ENCODE measurements around the gene UNC5B. TPM values are rescaled to one million over a fixed set of nuclear protein-coding genes. Genes with fewer than 3 reads are reported as not detected.

Gene UNC5B
- total and polyA plus RNA-seq, 2 experiments from 2014 or later = 2.7 to 6.5 TPM

DNA sequence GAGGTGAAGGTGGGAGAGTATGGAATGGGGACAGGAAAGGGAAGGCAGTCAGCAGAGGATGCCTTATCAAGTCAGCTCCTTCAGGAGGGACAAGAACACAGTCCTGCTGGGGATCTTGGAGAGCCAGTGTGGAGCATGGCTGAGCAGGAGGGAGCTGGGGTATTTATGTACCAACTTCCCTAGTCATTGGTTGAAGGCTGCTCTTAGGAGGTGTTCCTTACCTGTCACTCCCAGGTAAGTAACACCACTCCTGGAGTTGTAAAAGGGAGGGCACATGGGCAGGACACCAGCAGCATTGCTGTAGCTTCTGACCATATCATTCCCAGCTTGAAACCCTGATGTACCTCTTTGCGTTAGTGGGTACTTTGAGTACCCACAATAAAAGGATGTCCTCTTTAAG, 136.5 kb downstream of the UNC5B start:
- H3K4me2 ChIP-seq (ENCODE audit: unreplicated experiment) = no peak overlapping the region
- H3K36me3 ChIP-seq (ENCODE audit: low read depth) = no peaks in the 10 kb centered on the region
- no peaks in the 10 kb centered on the region for H3K4me1 ChIP-seq (ENCODE audit: insufficient read depth)
- in situ Hi-C loops (cut with MboI) = no loop called here
- H3K9ac ChIP-seq = no peak overlapping the region
- no peaks in the 10 kb centered on the region for H3K27me3 ChIP-seq (replicated peaks; ENCODE audit: insufficient read depth)
- no peaks in the 10 kb centered on the region for H3F3A ChIP-seq (ENCODE audit: insufficient read depth)
- no peak overlapping the region for H2AFZ ChIP-seq
- no peak overlapping the region for H3K27ac ChIP-seq
- H3K9me2 ChIP-seq (ENCODE audit: insufficient read depth) = no peaks in the 10 kb centered on the region
- no peak overlapping the region for H3K4me3 ChIP-seq
- H3K79me2 ChIP-seq (ENCODE audit: insufficient read depth) = no peaks in the 10 kb centered on the region
- H4K20me1 ChIP-seq (ENCODE audit: insufficient read depth) = no peaks in the 10 kb centered on the region
- DNase-seq = no peak
- H3K9me3 ChIP-seq (ENCODE audit: low read depth) = no peaks in the 10 kb centered on the region
- 100% methylated on average over 1 of the region's 1 CpG for WGBS, 2 experiments (ENCODE audit: low coverage in 1 of 2, low lambda C conversion rate in 2 of 2, missing lambda C conversion rate in 2 of 2)
- TF ChIP-seq EZH2 (IDR thresholded peaks at IDR 0.05; ENCODE audit: insufficient read depth, poor library complexity, severe bottlenecking) (no peak), EZH2phosphoT487 (IDR thresholded peaks at IDR 0.05; ENCODE audit: insufficient read depth, low read depth) (no peak)

DNA sequence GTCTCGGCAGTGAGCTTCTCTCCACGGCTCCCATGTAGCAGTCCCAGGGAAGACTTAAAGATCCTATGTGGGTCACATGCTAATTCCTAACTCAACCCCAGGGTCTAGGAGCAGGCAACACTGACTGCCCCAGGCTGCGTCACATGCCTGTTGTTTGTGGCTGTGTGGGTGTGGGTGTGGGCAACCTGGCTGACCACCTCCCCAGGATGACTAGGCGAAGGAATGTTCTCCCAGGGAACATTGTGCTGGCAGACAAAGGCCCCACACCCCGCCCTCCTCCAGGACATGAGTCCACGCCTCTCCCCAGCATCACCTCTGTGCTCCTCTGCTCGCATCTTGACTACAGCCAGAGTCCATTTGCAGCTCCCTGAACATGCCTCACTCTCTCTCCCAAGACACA, 137.0 kb downstream of the UNC5B start:
- no peaks in the 10 kb centered on the region for H3F3A ChIP-seq (ENCODE audit: insufficient read depth)
- DNase-seq = peak; percentile 22
- no peaks in the 10 kb centered on the region for H3K9me2 ChIP-seq (ENCODE audit: insufficient read depth)
- no peaks in the 10 kb centered on the region for H3K27me3 ChIP-seq (replicated peaks; ENCODE audit: insufficient read depth)
- H3K27ac ChIP-seq = no peak overlapping the region
- no peaks in the 10 kb centered on the region for H3K36me3 ChIP-seq (ENCODE audit: low read depth)
- no peak overlapping the region for H3K9ac ChIP-seq
- TF ChIP-seq EZH2 (IDR thresholded peaks at IDR 0.05; ENCODE audit: insufficient read depth, poor library complexity, severe bottlenecking) = no peak
- in situ Hi-C loops (cut with MboI) = no loop called here
- no peaks in the 10 kb centered on the region for H3K4me1 ChIP-seq (ENCODE audit: insufficient read depth)
- H2AFZ ChIP-seq = no peak overlapping the region
- H4K20me1 ChIP-seq (ENCODE audit: insufficient read depth) = no peaks in the 10 kb centered on the region
- H3K4me3 ChIP-seq = no peak overlapping the region
- H3K79me2 ChIP-seq (ENCODE audit: insufficient read depth) = no peaks in the 10 kb centered on the region
- H3K4me2 ChIP-seq (ENCODE audit: unreplicated experiment) = no peak overlapping the region
- no peaks in the 10 kb centered on the region for H3K9me3 ChIP-seq (ENCODE audit: low read depth)
- 92 to 96% methylated on average over 6 to 7 of the region's 7 CpGs for WGBS, 2 experiments (ENCODE audit: low coverage in 1 of 2, low lambda C conversion rate in 2 of 2, missing lambda C conversion rate in 2 of 2)

DNA sequence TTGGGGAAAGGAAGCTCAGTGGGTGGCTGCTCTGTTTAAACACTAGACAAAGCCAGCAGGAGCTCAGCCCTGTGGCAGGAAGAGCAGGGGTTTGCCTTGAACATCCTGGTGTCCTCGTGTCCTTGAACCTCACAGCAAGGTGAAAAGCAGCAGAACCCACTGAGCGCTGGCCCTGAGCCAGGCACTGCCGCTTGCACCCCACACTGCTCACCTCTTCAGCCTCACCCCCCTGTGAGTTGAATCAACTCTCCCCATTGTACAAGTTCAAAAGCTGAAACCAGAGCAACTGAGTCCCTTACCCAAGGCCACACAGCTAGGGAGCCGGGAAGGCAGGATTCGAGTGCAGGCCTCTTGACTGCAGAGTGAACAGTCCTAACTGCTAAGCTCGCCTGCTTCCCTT, 138.7 kb downstream of the UNC5B start:
- no peak overlapping the region for H3K9ac ChIP-seq
- H3F3A ChIP-seq (ENCODE audit: insufficient read depth) = no peaks in the 10 kb centered on the region
- in situ Hi-C loops (cut with MboI) = no loop called here
- no peaks in the 10 kb centered on the region for H3K9me2 ChIP-seq (ENCODE audit: insufficient read depth)
- no peaks in the 10 kb centered on the region for H4K20me1 ChIP-seq (ENCODE audit: insufficient read depth)
- 78 to 83% methylated on average over 6 of the region's 6 CpGs for WGBS, 2 experiments (ENCODE audit: low coverage in 1 of 2, low lambda C conversion rate in 2 of 2, missing lambda C conversion rate in 2 of 2)
- H3K79me2 ChIP-seq (ENCODE audit: insufficient read depth) = no peaks in the 10 kb centered on the region
- no peak for TF ChIP-seq EZH2phosphoT487 (IDR thresholded peaks at IDR 0.05; ENCODE audit: insufficient read depth, low read depth)
- no peak for TF ChIP-seq EZH2 (IDR thresholded peaks at IDR 0.05; ENCODE audit: insufficient read depth, poor library complexity, severe bottlenecking)
- DNase-seq = no peak
- H2AFZ ChIP-seq = no peak overlapping the region
- no peak overlapping the region for H3K4me2 ChIP-seq (ENCODE audit: unreplicated experiment)
- H3K27ac ChIP-seq = no peak overlapping the region
- no peak overlapping the region for H3K4me3 ChIP-seq
- H3K27me3 ChIP-seq (replicated peaks; ENCODE audit: insufficient read depth) = no peaks in the 10 kb centered on the region
- H3K4me1 ChIP-seq (ENCODE audit: insufficient read depth) = no peaks in the 10 kb centered on the region
- H3K9me3 ChIP-seq (ENCODE audit: low read depth) = no peaks in the 10 kb centered on the region
- no peaks in the 10 kb centered on the region for H3K36me3 ChIP-seq (ENCODE audit: low read depth)

DNA sequence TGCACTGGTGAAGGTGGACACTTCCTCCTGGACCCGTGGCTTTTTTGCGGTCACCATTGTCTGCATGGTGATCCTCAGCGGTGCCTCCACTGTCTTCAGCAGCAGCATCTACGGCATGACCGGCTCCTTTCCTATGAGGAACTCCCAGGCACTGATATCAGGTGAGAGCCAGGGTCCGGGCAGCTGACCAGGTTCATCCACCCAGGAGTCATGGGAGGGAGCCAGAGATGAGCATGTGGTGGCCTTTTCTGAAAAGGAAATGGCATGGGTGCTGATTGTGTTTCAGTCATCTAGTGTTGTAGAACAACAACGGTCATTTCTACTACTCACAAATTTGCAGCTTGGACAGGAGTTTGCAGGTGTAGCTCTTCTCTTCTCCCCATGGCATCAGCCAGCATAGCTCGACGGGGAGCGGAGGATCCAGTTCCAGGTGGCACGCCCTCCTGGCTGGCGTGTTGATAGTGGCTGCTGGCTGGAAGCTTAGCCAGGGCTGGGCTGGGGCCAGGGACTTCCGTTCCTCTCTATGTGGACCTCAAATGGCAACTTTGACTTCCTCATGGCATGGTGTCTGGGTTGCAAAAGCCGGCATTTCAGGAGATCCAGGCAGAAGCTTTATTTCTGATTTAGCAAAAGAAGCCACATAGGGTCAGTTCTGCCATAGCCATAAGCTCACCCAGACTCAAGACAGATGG, 139.4 kb downstream of the UNC5B start:
- H3K9ac ChIP-seq = no peak overlapping the region
- TF ChIP-seq EZH2phosphoT487 (IDR thresholded peaks at IDR 0.05; ENCODE audit: insufficient read depth, low read depth) (no peak), EZH2 (IDR thresholded peaks at IDR 0.05; ENCODE audit: insufficient read depth, poor library complexity, severe bottlenecking) (no peak)
- no peak overlapping the region for H3K27ac ChIP-seq
- no peaks in the 10 kb centered on the region for H3K9me3 ChIP-seq (ENCODE audit: low read depth)
- DNase-seq = no peak
- no peaks in the 10 kb centered on the region for H3K9me2 ChIP-seq (ENCODE audit: insufficient read depth)
- no peak overlapping the region for H3K4me2 ChIP-seq (ENCODE audit: unreplicated experiment)
- H3K27me3 ChIP-seq (replicated peaks; ENCODE audit: insufficient read depth) = no peaks in the 10 kb centered on the region
- WGBS, 2 experiments (ENCODE audit: low coverage in 1 of 2, low lambda C conversion rate in 2 of 2, missing lambda C conversion rate in 2 of 2) = 81 to 85% methylated on average over 13 to 14 of the region's 14 CpGs
- H2AFZ ChIP-seq = no peak overlapping the region
- H3F3A ChIP-seq (ENCODE audit: insufficient read depth) = no peaks in the 10 kb centered on the region
- no peaks in the 10 kb centered on the region for H3K79me2 ChIP-seq (ENCODE audit: insufficient read depth)
- in situ Hi-C loops (cut with MboI) = no loop called here
- no peaks in the 10 kb centered on the region for H4K20me1 ChIP-seq (ENCODE audit: insufficient read depth)
- no peaks in the 10 kb centered on the region for H3K36me3 ChIP-seq (ENCODE audit: low read depth)
- no peak overlapping the region for H3K4me3 ChIP-seq
- no peaks in the 10 kb centered on the region for H3K4me1 ChIP-seq (ENCODE audit: insufficient read depth)

Other genes starting within 250 kb of the UNC5B start
- gene SLC29A3, start 106.7 kb downstream of the UNC5B start, total RNA-seq (2014; rRNA removed; shearing (Covaris generic)) = 1.9 and 3.0 TPM in 2 replicates
- 7.3 TPM in 2 replicates for gene SLC29A3, start 106.7 kb downstream of the UNC5B start, polyA plus RNA-seq (2016; fragmentation: Nextera tagmentation; extraction: Ambion mirVana)
- gene CDH23, start 184.3 kb downstream of the UNC5B start, total RNA-seq (2014; rRNA removed; shearing (Covaris generic)) = 0.38 TPM in 1 of 2 replicates, not detected in the other
- 0.08 and 0.09 TPM in 2 replicates for gene CDH23, start 184.3 kb downstream of the UNC5B start, polyA plus RNA-seq (2016; fragmentation: Nextera tagmentation; extraction: Ambion mirVana)